K562 (cell line): Measurements from ENCODE around the gene MED12. TPM values are rescaled to one million over a fixed set of nuclear protein-coding genes. Genes with fewer than 3 reads are reported as not detected.
A peak's percentile ranks its signal among the peaks of the same experiment; 100 is the strongest.

Experiments used
- AFF4 ChIP-seq: sonication (generic); formaldehyde crosslinking; IDR thresholded peaks from 2 replicates; pipeline ENCODE4 v1.8.0; 2023; ENCODE audit warnings: mild to moderate bottlenecking, missing genetic modification reagents
- ARID1B ChIP-seq: fragments of 450-650 bp; IDR thresholded peaks from 2 replicates; pipeline ENCODE4 v1.6.1; 2016; ENCODE audit warnings: antibody characterized with exemption, mild to moderate bottlenecking, inconsistent platforms
- DIDO1 ChIP-seq: fragments of 450-650 bp; IDR thresholded peaks from 2 replicates; pipeline ENCODE4 v1.6.1; 2016; ENCODE audit warnings: low read depth, missing biosample characterization, missing genetic modification characterization
- E2F3 ChIP-seq: fragments of 250-450 bp; sonication (Bioruptor Pico); IDR thresholded peaks from 2 replicates; pipeline ENCODE4 v1.4.0; 2020; ENCODE audit warnings: mild to moderate bottlenecking
- ESRRA ChIP-seq: fragments of 450-650 bp; IDR thresholded peaks from 2 replicates; pipeline ENCODE4 v1.6.1; 2014; ENCODE audit warnings: low read depth, mild to moderate bottlenecking, moderate library complexity, borderline replicate concordance
- FOXA3 ChIP-seq, 2 experiments: fragments of 450-650 bp in 1 of 2; sonication (generic) in 1 of 2; formaldehyde crosslinking; IDR thresholded peaks in 1 of 2; conservative IDR thresholded peaks in 1 of 2; 2 replicates each; pipeline versions ENCODE4 v1.4.0 to v1.8.0; 2020 to 2022; ENCODE audit warnings: mild to moderate bottlenecking in 2 of 2, missing genetic modification reagents in 1 of 2
- JUND ChIP-seq, 2 experiments: IDR thresholded peaks; 2 replicates in 1 of 2; 3 replicates in 1 of 2; pipeline ENCODE4 v1.6.1; 2011; ENCODE audit warnings: borderline replicate concordance in 2 of 2, low read depth in 2 of 2, low read length in 2 of 2, improper control_type of control experiment in 1 of 2, missing biosample characterization in 1 of 2, missing genetic modification characterization in 1 of 2, missing genetic modification reagents in 1 of 2
- MTF1 ChIP-seq: fragments of 250-450 bp; sonication (Bioruptor Pico); IDR thresholded peaks from 2 replicates; pipeline ENCODE4 v1.9.0; 2021; ENCODE audit warnings: moderate library complexity, mild to moderate bottlenecking, inconsistent platforms, borderline replicate concordance
- NR2C2 ChIP-seq, 2 experiments: fragments of 200-800 bp in 1 of 2; sonication (Bioruptor generic) in 1 of 2; sonication (generic) in 1 of 2; formaldehyde crosslinking in 1 of 2; IDR thresholded peaks; 2 replicates each; pipeline versions ENCODE4 v1.6.1 to v1.8.0; 2016 to 2022; ENCODE audit warnings: mild to moderate bottlenecking in 1 of 2, missing compliant biosample characterization in 1 of 2, missing genetic modification characterization in 1 of 2, missing genetic modification reagents in 1 of 2
- PHF20 ChIP-seq: fragments of 450-650 bp; IDR thresholded peaks from 2 replicates; pipeline ENCODE4 v1.6.1; 2018; ENCODE audit not compliant: partially characterized antibody
- SMC3 ChIP-seq: conservative IDR thresholded peaks from 2 replicates; pipeline ENCODE4 v1.6.1; 2011; ENCODE audit warnings: low read depth, low read length, improper control_type of control experiment; ENCODE audit not compliant: insufficient read depth
- TCF7L2 ChIP-seq: fragments of 150-350 bp; IDR thresholded peaks from 2 replicates; pipeline ENCODE4 v1.6.1; 2016; ENCODE audit warnings: low read depth, mild to moderate bottlenecking, low read length, moderate library complexity
- TEAD4 ChIP-seq, 2 experiments: sonication (generic) in 1 of 2; formaldehyde crosslinking in 1 of 2; IDR thresholded peaks; 2 replicates each; pipeline versions ENCODE4 v1.6.1 to v1.8.0; 2012 to 2022; ENCODE audit warnings: borderline replicate concordance in 1 of 2, inconsistent platforms in 1 of 2, low read length in 1 of 2, mild to moderate bottlenecking in 1 of 2, missing genetic modification reagents in 1 of 2
- polyA plus RNA-seq, 8 experiments: library from polyadenylated mRNA; depleted of rRNA in 4 of 8; stranded (reverse) in 5 of 8; unstranded in 3 of 8; fragments of >200 nt; fragmentation: Nextera tagmentation in 2 of 8; fragmentation: Illumina TruSeq in 1 of 8; extraction: Ambion mirVana in 2 of 8; extraction: Trizol in 1 of 8; gene quantifications; 2 replicates each; pipeline versions ENCODE4 v1.2.1 to v1.2.3, GENCODE V29; 2011 to 2014; ENCODE audit warnings: inconsistent platforms in 1 of 8, missing spikeins in 1 of 8
- total RNA-seq, 7 experiments: library from RNA; depleted of rRNA in 6 of 7; stranded (reverse); fragments of >200 nt in 6 of 7; fragmentation: Illumina TruSeq in 2 of 7; extraction: Trizol in 2 of 7; gene quantifications; 2 replicates each; pipeline versions ENCODE4 v1.2.1 to v1.2.3, GENCODE V29; 2011 to 2021; ENCODE audit warnings: low replicate concordance in 1 of 7

MED12 gene
- total and polyA plus RNA-seq, 9 of the 15 experiments (the other 6 are each of a cell fraction or from before 2014, with no cell fraction given), result 1.6 to 49.7 (median 8.6) TPM

DNA sequence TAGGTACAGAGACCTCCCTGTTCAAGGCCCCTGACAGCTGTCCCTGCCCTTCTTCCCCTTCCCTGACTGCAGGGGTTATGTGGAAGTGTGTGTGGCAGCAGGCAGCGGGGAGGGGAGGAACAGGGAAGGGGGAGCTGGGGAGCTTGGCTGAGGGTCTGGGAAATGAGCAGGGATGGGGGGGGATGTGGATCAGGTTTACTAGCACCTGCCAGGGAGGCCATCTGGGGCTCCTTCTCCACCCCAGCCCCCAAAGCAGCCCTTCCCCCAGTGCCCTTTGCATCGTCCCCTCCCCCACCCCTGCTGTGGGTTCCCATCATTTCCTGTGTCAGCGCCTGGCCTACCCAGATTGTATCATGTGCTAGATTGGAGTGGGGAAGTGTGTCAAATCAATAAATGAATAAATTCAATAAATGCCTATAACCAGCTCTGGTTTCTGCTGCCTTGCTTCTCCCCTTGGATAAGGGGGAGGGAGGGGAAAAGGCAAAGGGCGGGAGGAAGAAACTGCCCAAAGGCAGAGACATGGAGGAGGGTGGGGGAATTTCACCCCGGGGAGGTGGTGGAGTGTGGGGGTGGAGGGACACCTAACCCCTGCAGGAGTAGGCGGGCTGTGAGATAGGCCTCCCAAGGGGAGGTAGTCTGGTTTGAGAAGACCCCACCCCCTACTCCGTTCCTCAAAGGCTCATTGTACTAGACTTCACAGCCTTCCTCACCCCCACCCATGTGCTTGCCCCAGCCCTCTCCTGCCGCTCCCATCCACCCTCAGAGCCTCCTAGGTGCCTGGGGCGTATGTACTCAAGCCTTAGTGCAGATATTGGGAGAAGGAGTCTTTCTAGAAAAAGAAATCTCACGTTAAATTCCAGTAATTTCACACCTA lies 15.0 kb upstream of the MED12 start (continued):
- TF ChIP-seq AFF4 (CRISPR knock-in tag), result no peak
- TF ChIP-seq FOXA3 (CRISPR knock-in tag; conservative IDR thresholded peaks at IDR 0.05 in 1 of 2, IDR thresholded peaks at IDR 0.05 in 1 of 2), result no peak
- no peak for TF ChIP-seq ESRRA
- TF ChIP-seq PHF20, result no peak
- no peak for TF ChIP-seq E2F3 (CRISPR knock-in tag)
- TF ChIP-seq JUND (IDR thresholded peaks at IDR 0.05; ENCODE audit: borderline replicate concordance, low read depth, low read length), result 0 out of 2 replicates have a peak, but pooled peaks have one; percentile 23
- TF ChIP-seq JUND (tag; IDR thresholded peaks at IDR 0.05; ENCODE audit: borderline replicate concordance, low read depth, low read length), result no peak
- no peak for TF ChIP-seq TCF7L2
- TF ChIP-seq DIDO1 (tag), result no peak
- peak; percentile 72 for TF ChIP-seq ARID1B
- no peak for TF ChIP-seq SMC3
- no peak for TF ChIP-seq NR2C2 (CRISPR knock-in tag; IDR thresholded peaks at IDR 0.05)
- TF ChIP-seq NR2C2 (tag; IDR thresholded peaks at IDR 0.05), result peak; percentile 69
- TF ChIP-seq MTF1, result no peak
- TF ChIP-seq TEAD4 (IDR thresholded peaks at IDR 0.05; ENCODE audit: low read length), result peak; percentile 49; the same call in 1 of the 2 replicates
- TF ChIP-seq TEAD4 (CRISPR knock-in tag; IDR thresholded peaks at IDR 0.05; ENCODE audit: borderline replicate concordance), result no peak
